ENCODE measurements around the gene RBM46.
"Not testable (repeated sequence)": the region's sequence is repeated elsewhere in the genome, so short reads cannot be mapped to it uniquely, and the experiment has no call there.

RBM46 gene

GRCh38 chr4:154838155-154838554, 57.1 kb downstream of the RBM46 start:
- DNase-seq: no peak

GRCh38 chr4:154838694-154839093, 57.6 kb downstream of the RBM46 start:
- no peak for DNase-seq

- no peak for DNase-seq
Observed at GRCh38 chr4:154854362-154854761, 73.3 kb downstream of the RBM46 start.

GRCh38 chr4:154858166-154858565, 77.1 kb downstream of the RBM46 start:
- DNase-seq: no peak

- no peak for DNase-seq
Observed at GRCh38 chr4:154868414-154869194, 87.5 kb downstream of the RBM46 start.

GRCh38 chr4:154869301-154869700, 88.2 kb downstream of the RBM46 start:
- no peak for DNase-seq

- no peak for DNase-seq
Observed at GRCh38 chr4:154872198-154872597, 91.1 kb downstream of the RBM46 start.

GRCh38 chr4:154874049-154874448, 93.0 kb downstream of the RBM46 start:
- DNase-seq: not testable (repeated sequence)

GRCh38 chr4:154877110-154877760, 96.2 kb downstream of the RBM46 start:
- DNase-seq: no peak

Data from DMS 273 treated with DMSO at 0.1 percent for 48 hours (cell line).